Pancreas (tissue), 10 donors: Measurements from ENCODE around the gene CACNA2D3. TPM values are rescaled to one million over a fixed set of nuclear protein-coding genes. Genes with fewer than 3 reads are reported as not detected.

Experiments
- ATAC-seq, 4 donors: fragments of 200-7000 bp; cut with Tn5 transposase; one replicate each; pipeline versions ENCODE4 v1.8.0 to v1.9.1; 2020; ENCODE audit warnings: mild to moderate bottlenecking in 4 of 4, moderate library complexity in 4 of 4
- DNase-seq, 6 donors: peaks; one replicate each; pipeline ENCODE4 v3.0.0-alpha.2; 2020
- FAIRE-seq: peaks from 2 replicates; lab custom pipeline; 2012; peaks lifted over from hg19 to GRCh38; lab: Jason Lieb, UNC
- H3K27ac ChIP-seq, 4 donors: fragments of 200-600 bp; sonication (generic); 1 replicate in 3 of 4; 2 replicates in 1 of 4; pipeline versions ENCODE4 v1.5.0 to v1.8.0; 2020
- H3K27me3 ChIP-seq, 4 donors: fragments of 200-600 bp; one replicate each; pipeline ENCODE4 v1.8.0; 2021
- H3K36me3 ChIP-seq, 3 donors: fragments of 200-600 bp; sonication (generic) in 1 of 3; one replicate each; pipeline versions ENCODE4 v1.5.0 to v1.8.0; 2020 to 2021
- H3K4me1 ChIP-seq, 3 donors: fragments of 200-600 bp; one replicate each; pipeline ENCODE4 v1.8.0; 2021
- H3K4me3 ChIP-seq, 4 donors: fragments of 200-600 bp; sonication (generic) in 2 of 4; one replicate each; pipeline versions ENCODE4 v1.5.0 to v1.8.0; 2020 to 2021
- H3K9me3 ChIP-seq, 4 donors: fragments of 200-600 bp; one replicate each; pipeline ENCODE4 v1.8.0; 2021
- WGBS, 2 donors: extraction: QIAGEN DNeasy Blood & Tissue Kit; methylation state at CpG; one replicate each; pipeline ENCODE4 v1.1.7; 2013; 5-methylcytosine and 5-hydroxymethylcytosine counted together
- intact Hi-C, 3 donors: fragments of 100-400 bp; cut with DNase I; formaldehyde crosslinking; loops; one replicate each; pipeline versions ENCODE4 v1.11.1 to v1.14.2; 2022
- polyA plus RNA-seq, 2 donors: library from polyadenylated mRNA; stranded (reverse); fragments of 200-250 nt; gene quantifications; one replicate each; pipeline ENCODE4 v1.2.3, GENCODE V29; 2013
- total RNA-seq, 6 donors: library from RNA; stranded (reverse); fragmentation: NEBNext Ultra II Directional in 4 of 6; extraction: Animal tissue kit (Norgen Biotek cat#: 25700) in 4 of 6; gene quantifications; one replicate each; pipeline versions ENCODE4 v1.2.1 to v1.2.4, GENCODE V29; 2021 to 2023
- TF ChIP-seq, protein P1 (sequence below), 4 donors: fragments of 200-600 bp; sonication (generic) in 3 of 4; IDR thresholded peaks; one replicate each; pipeline versions ENCODE4 v1.5.0 to v1.8.0; 2021; ENCODE audit warnings: antibody characterized with exemption in 4 of 4
- donor health status: healthy with polysubstance abuse.
- donor health status: DM: no; HTN: no; CAD: no; lungs with moderate emphysema.
- donor health status: DM: no; HTN: no; CAD: no.
- donor health status: control.
- donor health status: control.
- donor health status: Bipolar disorder and iron deficiency.
- donor health status: DM: yes; HTN: yes; CAD: no.
- donor health status: DM: no; HTN: no; CAD: no.
- donor health status: DM: no; HTN: no; CAD: no.
- donor health status: DM: yes; HTN: yes; CAD: no.

The CACNA2D3 gene
- total and polyA plus RNA-seq, 8 donors: 0.19 to 0.75 (median 0.37) TPM; not detected in 2

DNA sequence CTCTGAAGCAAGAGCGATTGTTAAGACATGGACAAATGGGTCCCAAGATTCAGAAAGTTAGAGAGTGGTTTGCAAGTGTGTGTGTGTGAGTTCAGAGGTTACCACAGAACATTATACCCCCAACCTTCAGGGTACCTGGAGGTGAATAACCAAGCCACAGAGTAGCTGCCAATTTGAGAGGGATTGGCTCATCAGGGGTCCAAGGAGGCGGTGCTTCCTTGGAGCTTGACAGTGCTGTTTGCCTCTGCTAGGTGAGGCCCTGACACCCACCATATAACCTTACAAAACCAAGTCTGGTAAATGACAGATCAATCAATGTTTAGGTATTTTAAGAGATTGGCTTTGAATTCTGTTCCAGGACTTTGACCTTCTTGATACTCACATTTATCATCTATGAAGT is 769.8 kb downstream of the CACNA2D3 start:
- Histone ChIP-seq H3K36me3 (no peaks in the 10 kb centered on the region), H3K4me3 (no peak overlapping the region), H3K27me3 (no peaks in the 10 kb centered on the region), H3K4me1 (no peaks in the 10 kb centered on the region), H3K9me3 (no peaks in the 10 kb centered on the region), H3K27ac (peak overlapping the region in 2 of 4 donors; percentile 66 to 68)
- ATAC-seq (no peak), DNase-seq (no peak), FAIRE-seq (no peak)
- WGBS, 2 donors: 87 to 96% methylated on average over 2 of the region's 2 CpGs
- TF ChIP-seq, protein P1, sequence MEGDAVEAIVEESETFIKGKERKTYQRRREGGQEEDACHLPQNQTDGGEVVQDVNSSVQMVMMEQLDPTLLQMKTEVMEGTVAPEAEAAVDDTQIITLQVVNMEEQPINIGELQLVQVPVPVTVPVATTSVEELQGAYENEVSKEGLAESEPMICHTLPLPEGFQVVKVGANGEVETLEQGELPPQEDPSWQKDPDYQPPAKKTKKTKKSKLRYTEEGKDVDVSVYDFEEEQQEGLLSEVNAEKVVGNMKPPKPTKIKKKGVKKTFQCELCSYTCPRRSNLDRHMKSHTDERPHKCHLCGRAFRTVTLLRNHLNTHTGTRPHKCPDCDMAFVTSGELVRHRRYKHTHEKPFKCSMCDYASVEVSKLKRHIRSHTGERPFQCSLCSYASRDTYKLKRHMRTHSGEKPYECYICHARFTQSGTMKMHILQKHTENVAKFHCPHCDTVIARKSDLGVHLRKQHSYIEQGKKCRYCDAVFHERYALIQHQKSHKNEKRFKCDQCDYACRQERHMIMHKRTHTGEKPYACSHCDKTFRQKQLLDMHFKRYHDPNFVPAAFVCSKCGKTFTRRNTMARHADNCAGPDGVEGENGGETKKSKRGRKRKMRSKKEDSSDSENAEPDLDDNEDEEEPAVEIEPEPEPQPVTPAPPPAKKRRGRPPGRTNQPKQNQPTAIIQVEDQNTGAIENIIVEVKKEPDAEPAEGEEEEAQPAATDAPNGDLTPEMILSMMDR (IDR thresholded peaks at IDR 0.05): no peak
- intact Hi-C loops: loop anchor here in 1 of 3 donors (5.0 kb wide), 1 partner anchor 45 kb away; no protein-coding TSS in a partner anchor

DNA sequence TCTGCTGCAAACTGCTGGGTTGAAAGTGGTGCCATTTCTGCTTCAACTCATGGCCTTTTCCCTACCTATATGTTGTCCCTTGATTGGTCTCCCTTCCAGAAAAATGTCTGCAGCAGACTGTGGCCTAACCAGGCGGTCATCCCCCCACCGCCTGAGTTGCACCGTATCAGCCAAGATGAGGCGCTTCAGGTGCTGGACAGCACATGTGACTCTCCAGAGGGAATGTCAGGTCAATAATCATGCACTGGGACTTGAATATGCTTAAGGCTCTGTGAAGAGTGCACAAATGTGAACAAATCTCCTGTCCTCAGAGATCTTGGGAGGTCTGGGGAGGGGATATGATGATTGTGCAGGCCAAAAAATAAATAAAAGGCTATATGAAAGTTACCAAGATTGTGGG is 773.3 kb downstream of the CACNA2D3 start:
- TF ChIP-seq, protein P1 (IDR thresholded peaks at IDR 0.05): no peak
- H3K36me3 ChIP-seq: no peaks in the 10 kb centered on the region
- no peaks in the 10 kb centered on the region for H3K4me1 ChIP-seq
- FAIRE-seq (no peak), DNase-seq (no peak), ATAC-seq (no peak)
- 90 to 92% methylated on average over 4 of the region's 4 CpGs for WGBS, 2 donors
- no peaks in the 10 kb centered on the region for H3K27me3 ChIP-seq
- no peaks in the 10 kb centered on the region for H3K9me3 ChIP-seq
- no peak overlapping the region for H3K4me3 ChIP-seq
- no peak overlapping the region for H3K27ac ChIP-seq
- intact Hi-C loops: no loop called here

DNA sequence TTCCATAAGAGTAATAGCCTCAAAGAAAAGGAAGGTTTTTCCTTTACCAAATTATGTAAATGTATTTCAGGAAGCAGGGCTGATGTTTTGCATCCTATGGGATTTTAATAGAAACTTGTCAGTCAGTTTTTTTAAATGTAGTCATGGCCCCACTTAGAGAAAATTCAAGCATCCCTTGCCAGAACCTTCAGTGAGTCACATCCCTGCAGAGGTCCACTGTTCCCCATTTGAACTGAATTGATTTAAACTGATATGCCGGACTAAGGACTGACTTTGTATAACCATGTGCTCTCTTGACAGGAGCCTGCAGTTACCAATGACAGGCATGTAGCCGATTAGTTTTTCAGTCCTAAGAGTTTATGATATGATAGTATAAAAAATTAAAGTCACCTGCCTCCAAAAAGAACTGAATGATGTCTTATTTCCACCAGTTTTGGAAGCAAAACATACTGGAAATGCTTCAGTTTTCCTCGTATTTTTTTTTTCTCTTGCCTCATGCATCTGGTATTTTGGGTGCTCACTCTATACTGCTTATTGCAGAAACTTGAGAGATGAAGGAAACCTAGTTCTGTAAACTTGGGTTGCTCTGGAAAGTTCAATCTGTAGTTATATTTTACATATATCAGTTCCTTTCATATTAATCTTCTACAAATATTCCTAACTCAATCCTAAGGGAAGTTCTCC is 774.8 kb downstream of the CACNA2D3 start:
- 65 to 85% methylated on average over 3 of the region's 3 CpGs for WGBS, 2 donors

DNA sequence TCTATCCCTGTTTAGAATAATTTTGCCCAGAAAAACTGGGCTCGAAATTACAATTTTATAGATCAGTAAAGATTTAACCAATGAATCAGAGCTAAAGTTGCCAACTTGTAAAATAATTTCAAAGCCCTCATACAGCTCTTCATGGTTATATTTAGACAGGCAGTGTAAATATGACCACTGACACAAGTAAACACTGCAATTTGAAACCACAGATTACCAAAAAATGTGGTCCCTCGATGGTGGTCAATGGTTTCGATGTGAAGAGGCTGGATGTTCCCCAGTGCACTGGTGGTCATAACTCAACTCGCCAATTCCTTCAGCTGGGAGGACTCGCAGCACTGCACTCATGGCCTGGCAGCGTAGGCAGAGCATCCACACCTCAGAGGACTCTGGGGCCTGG is 776.9 kb downstream of the CACNA2D3 start:
- Histone ChIP-seq H3K4me1 (no peaks in the 10 kb centered on the region), H3K27ac (no peak overlapping the region), H3K27me3 (no peaks in the 10 kb centered on the region), H3K36me3 (no peaks in the 10 kb centered on the region), H3K4me3 (no peak overlapping the region), H3K9me3 (no peaks in the 10 kb centered on the region)
- intact Hi-C loops: no loop called here
- ATAC-seq: no peak
- no peak for DNase-seq
- FAIRE-seq: no peak
- TF ChIP-seq, protein P1 (IDR thresholded peaks at IDR 0.05): no peak
- WGBS, 2 donors: 63 to 64% methylated on average over 6 of the region's 6 CpGs

More for the DNA sequence above, 774.8 kb downstream of the CACNA2D3 start:
- intact Hi-C loops: no loop called here
- Histone ChIP-seq H3K36me3 (no peaks in the 10 kb centered on the region), H3K27ac (no peak overlapping the region), H3K27me3 (no peaks in the 10 kb centered on the region), H3K4me1 (no peaks in the 10 kb centered on the region), H3K4me3 (no peak overlapping the region), H3K9me3 (no peaks in the 10 kb centered on the region)
- ATAC-seq (no peak), DNase-seq (no peak), FAIRE-seq (no peak)
- TF ChIP-seq, protein P1 (IDR thresholded peaks at IDR 0.05): no peak
